Non-pigmented ciliary epithelial cell (primary cell): Measurements from ENCODE around the gene PHIP.

Experiments used
- DNase-seq: peaks from one replicate; pipeline ENCODE4 v3.0.0-alpha.2; 2010; ENCODE audit warnings: low read depth

The PHIP gene

DNA sequence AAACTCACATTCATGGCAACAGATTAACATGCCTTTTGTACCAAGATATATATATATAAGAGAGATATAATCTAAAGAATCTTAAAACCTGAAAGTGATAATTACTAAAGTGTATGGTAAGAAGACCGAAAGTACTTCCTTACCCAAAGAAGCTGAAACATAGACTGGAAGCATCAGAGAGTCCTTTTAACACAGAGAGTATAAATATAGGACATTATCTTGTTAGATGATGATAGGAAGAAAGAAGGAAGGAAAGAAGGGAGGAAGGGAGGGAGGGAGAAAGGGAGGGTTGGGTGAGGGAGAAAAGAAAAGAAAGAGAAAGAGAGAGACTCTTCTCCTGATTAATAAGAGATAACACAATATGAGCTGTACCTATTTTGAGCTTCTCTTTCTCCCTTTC lies 68.2 kb downstream of the PHIP start:
- no peak for DNase-seq

DNA sequence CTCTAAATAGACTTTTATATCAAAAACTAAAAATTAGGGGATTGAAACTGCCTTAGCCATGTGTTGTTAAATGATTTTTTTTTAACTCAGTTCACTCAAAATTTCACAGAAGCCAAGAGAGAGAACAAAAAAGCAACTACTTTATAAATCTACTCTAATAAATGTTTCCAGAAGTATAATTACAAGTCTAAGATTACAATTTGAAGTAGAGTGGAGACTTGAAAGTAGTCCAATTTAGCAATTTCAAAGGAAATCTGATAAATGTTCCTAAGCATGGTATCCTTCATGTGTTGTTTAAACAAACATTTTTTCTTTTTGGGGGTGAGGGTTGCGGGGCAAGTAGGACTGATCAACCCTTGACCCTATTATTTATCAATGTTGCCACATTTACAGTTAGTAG lies 72.6 kb downstream of the PHIP start:
- DNase-seq: no peak

- DNase-seq: no peak
Observed at GRCh38 chr6:79005024-79005423, 73.0 kb downstream of the PHIP start.

DNA sequence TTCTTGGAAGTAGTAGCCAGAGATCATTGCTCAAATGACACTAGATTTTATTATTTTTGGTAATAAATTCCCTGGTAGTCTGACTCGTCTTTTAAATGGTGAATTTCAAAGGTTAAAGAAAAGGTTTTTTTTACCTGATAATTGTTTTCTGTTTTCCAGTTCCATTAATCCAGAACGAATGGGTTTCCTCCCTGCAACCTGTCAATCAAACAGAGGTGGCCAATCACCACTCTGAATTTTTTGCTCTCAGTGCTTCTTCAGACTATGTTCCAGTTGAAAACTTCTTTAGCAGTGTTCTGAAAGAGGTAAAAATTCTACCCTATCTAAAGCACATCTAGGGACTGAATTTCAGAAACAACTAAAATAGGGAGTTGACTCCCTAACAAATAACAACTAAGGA lies 73.8 kb downstream of the PHIP start:
- no peak for DNase-seq

DNA sequence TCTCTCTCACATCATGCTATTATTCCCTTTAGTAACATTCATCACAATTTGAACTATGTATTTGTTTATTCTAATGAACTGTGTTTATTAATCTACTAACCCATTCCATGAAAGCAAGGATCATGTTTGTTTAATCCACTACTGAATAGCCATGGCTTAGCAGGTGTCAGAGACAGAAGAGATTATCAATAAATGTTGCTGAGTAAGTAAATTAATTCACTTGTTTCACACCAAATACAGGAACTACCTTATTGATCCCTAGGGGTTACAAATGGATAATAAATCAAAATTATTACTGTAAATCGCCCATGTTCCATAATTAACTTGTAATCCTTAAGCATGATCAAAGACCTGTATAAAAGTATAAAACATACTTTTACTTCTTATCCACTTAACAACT lies 76.6 kb downstream of the PHIP start:
- DNase-seq: no peak

DNA sequence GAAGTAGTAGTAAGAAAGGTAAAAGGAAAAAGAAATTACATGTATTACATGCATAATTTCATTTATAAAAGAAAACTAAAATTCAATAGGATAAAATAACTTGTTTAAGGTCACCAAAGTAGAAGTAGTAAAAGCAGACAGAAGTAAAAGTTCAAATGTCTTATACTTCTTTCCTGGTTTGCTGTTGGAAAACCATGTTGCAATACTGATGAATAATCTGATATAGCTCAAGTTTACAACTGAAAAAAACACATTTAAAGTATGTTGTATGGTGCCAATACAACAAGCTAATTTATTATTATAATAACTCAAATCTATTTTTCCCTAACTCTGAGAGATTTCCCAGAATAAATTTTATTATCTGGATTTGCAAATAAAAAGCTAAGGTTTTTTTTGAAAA lies 78.3 kb downstream of the PHIP start:
- no peak for DNase-seq

GRCh38 chr6:78995946-78996345 lies 82.1 kb downstream of the PHIP start:
- peak; percentile 18 for DNase-seq

DNA sequence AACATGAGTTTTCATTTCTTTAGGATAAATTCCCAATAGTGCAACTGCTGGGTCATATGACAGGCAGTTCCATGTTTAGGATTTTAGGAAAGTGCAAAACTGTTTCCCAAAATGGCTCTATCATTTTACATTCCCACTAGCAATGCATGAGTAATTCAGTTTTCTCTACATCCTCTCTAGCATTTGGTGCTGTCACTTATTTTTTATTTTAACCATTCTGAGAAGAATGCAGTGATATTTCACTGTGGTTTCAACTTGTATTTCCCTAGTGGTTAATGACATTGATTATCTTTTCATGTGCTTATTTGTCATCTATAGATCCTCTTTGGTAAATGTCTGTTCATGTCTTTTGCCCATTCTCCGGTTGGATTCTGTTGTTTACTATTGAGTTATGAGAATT lies 82.7 kb downstream of the PHIP start:
- no peak for DNase-seq

GRCh38 chr6:78993955-78994354 lies 84.1 kb downstream of the PHIP start:
- no peak for DNase-seq

- no peak for DNase-seq
Observed at GRCh38 chr6:78989191-78989590, 88.9 kb downstream of the PHIP start.

DNA sequence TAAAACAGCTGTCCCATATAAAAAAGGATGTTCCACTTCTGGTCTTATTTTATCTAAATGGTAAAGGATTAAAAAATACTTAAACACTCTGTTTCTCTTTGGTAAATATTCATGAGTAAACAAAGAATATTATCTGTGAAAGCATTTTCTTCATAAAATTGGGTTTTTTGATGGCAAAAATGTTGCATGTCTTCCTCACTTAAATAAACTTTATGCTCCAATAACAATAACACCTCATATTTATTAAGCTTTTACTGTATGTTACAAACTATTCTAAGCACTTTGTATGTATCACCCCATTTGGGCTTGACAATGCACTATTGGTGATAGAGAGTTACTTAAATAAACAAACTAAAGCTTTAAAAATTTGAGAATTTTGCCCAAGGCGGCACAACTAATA lies 91.9 kb downstream of the PHIP start:
- no peak for DNase-seq

GRCh38 chr6:78984225-78984950 lies 93.7 kb downstream of the PHIP start:
- DNase-seq: no peak

DNA sequence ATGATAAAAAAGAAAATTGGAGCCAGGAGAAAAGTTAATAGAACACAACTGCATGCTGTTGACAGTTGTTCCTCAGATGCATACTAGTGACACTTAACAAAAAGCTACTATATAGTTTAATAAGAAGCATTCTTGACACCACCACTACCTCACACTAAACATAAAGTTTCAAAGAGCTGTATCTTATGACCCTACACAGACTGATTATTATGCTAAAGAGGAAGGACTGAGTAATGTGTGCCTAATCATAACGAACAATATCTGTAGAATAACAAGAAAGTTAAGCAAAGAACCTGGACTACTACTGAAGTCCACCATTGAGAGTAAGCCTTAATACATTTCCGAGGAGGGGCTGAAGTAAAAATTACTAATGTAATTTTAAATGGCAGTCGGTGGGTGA lies 110.9 kb downstream of the PHIP start:
- DNase-seq: no peak

DNA sequence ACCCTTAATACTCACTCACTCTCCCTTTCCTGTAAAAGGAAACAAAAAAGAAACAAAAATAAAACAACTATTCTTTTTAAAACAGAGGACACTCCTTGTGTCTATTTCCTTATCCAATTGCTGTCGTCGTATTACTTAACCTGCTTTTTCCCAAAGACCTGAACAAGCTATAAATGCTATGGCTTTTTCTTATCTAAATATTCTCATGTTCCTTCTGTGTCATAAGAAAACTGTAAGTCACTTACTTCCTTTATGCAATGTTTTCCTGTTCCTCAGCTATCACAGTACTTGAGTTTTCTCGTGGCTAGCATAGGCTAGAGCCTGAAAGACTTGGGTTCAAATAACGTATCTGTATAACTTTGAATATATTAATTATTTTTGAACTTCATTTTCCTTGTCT lies 111.5 kb downstream of the PHIP start:
- DNase-seq: no peak

- no peak for DNase-seq
Observed at GRCh38 chr6:78962448-78962847, 115.6 kb downstream of the PHIP start.

DNA sequence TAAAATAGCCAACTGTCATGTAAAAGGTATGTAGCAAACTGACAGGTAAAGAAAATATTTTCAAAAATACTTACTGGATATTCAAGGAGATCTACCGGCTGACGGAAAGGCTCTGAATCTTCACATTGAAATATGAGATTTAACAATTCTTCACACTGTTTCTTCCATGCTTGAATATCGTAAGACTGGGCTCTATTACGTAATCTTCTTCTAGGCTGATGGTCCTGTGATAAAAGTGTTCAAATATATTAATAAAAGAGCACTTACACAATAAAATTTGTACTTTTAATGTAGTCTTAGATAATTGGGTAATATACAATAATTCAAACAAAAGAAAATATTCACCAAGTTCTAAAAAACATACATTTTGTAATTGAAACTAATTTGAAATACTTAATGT lies 123.3 kb downstream of the PHIP start:
- no peak for DNase-seq

DNA sequence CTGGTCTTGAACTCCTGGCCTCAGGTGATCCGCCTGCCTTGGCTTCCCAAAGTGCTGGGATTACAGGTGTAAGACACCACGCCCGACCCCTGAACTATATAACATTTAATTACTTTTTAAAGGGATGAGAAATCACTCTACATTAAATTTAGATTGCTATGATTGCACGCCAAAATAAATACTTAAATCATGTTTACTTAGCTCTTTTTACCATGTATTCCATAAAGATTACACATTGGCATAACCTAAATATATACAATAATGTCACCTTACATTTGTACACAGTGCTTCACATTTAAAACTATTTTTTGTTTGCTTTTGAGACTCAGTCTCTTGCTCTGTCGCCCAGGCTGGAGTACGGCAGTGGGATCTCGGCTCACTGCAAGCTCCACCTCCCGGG lies 124.3 kb downstream of the PHIP start:
- no peak for DNase-seq

DNA sequence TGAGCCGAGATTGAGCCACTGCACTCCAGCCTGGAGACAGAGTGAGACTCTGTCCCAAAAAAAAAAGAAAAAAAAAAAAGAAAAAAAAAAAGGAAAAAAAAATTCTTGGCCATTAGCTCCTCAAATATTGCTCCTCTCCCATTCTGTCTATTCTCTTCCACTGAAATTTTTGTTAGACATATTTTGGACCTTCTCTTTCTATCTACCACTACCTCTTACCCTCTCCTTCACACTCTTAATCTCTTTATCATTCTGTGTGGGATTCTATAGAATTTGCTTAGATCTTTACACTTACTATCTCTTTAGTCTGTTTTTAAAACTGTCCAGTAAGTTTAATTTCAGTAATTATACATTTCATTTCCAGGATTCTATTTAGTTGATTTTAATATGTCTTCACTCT lies 125.7 kb downstream of the PHIP start:
- DNase-seq: no peak

- no peak for DNase-seq
Observed at GRCh38 chr6:78948785-78949184, 129.3 kb downstream of the PHIP start.

GRCh38 chr6:78947962-78948361 lies 130.1 kb downstream of the PHIP start:
- DNase-seq: peak; percentile 37

DNA sequence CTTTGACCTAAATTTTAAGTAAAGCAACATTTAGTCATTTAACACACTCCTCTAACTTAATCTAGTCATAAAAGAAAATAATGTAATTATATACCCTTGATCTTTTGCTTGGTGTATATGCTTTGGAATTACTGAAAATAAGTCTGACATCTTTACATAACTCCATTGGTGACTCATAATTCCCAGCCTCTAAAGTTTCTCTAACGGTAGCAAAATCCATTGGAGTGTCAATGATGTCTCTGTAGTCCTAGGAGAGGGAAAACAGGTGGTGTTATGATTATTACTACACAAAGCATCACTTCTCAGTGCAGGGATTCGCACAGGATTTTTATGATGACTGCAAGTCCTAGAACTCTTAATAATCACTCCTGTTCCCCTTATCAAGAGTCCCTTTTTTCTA lies 130.5 kb downstream of the PHIP start:
- peak; percentile 60 for DNase-seq

GRCh38 chr6:78942446-78942845 lies 135.6 kb downstream of the PHIP start:
- no peak for DNase-seq

DNA sequence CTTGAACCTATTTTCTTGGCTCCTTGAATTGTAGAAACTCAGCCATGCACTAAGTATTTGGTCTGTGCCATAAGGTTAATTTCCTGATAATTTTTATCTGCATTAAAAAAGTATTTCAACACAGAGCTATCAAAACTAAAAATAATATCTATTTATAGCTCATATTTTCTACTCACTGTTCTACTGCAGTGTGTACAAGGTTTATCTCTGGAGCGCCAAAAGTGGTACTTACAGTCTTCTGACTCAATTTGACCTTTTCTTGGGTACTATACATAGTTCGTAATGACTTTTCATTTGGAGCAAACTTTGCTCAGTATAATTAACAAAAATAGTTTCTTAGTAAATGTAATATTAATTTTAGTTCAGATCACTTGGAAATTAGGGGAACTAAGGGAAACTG lies 141.5 kb downstream of the PHIP start:
- DNase-seq: no peak

DNA sequence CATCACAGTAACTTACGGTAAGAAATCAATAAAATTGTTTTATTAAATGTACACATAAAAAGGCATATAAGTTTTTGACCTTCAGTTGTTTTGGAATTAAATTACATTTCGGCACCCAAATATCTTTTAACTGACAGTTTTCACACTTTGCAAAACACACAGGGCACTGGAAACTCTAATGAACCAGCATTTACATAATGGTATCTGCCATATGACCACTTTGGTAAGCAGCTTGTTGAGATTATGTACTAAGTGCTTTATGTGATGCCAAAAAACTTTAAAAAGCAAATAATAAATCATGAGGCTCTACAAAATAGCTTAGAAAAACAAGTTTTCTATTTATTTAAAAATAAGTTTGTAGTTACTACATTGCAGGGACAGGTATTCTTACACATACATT lies 142.5 kb downstream of the PHIP start:
- DNase-seq: no peak

GRCh38 chr6:78925317-78925716 lies 152.7 kb downstream of the PHIP start:
- no peak for DNase-seq
